Measurements from ENCODE around the gene FILIP1L. TPM values are rescaled to one million over a fixed set of nuclear protein-coding genes. Genes with fewer than 3 reads are reported as not detected.

FILIP1L gene
- total RNA-seq, 4 donors from 2014 or later: 4.4 to 17.7 (median 13.2) TPM

GRCh38 chr3:100048248-100048647, 66.1 kb downstream of the FILIP1L start:
- 87 to 94% methylated on average over 3 of the region's 3 CpGs for WGBS, 2 donors
- intact Hi-C loops (cut with DNase I): no loop called here
- DNase-seq: no peak
- Histone ChIP-seq H3K27ac (no peak overlapping the region), H3K9me3 (no peaks in the 10 kb centered on the region), H3K4me3 (replicated peaks in 1 of 3) (no peak overlapping the region), H3K27me3 (no peaks in the 10 kb centered on the region), H3K36me3 (no peaks in the 10 kb centered on the region), H3K4me1 (no peaks in the 10 kb centered on the region)
- no peak for TF ChIP-seq CTCF (IDR thresholded peaks at IDR 0.05)
- no peak for TF ChIP-seq POLR2A (IDR thresholded peaks at IDR 0.05)

GRCh38 chr3:100047455-100048141, 66.7 kb downstream of the FILIP1L start:
- 82 to 87% methylated on average over 6 of the region's 6 CpGs for WGBS, 2 donors
- Histone ChIP-seq H3K27me3 (no peaks in the 10 kb centered on the region), H3K36me3 (no peaks in the 10 kb centered on the region), H3K27ac (no peak overlapping the region), H3K9me3 (no peaks in the 10 kb centered on the region), H3K4me1 (peaks cover 0 to under 1% of the 10 kb centered on the region in 2 donors), H3K4me3 (replicated peaks in 1 of 3) (no peak overlapping the region)
- TF ChIP-seq POLR2A (IDR thresholded peaks at IDR 0.05): no peak
- TF ChIP-seq CTCF (IDR thresholded peaks at IDR 0.05): no peak
- no peak for DNase-seq
- intact Hi-C loops (cut with DNase I): no loop called here

- H3K27me3 ChIP-seq: no peaks in the 10 kb centered on the region
- TF ChIP-seq CTCF (IDR thresholded peaks at IDR 0.05): no peak
- TF ChIP-seq POLR2A (IDR thresholded peaks at IDR 0.05): no peak
- H3K4me1 ChIP-seq: peaks cover 5% of the 10 kb centered on the region in 2 donors
- H3K27ac ChIP-seq: no peak overlapping the region
- DNase-seq: no peak
- no peak overlapping the region for H3K4me3 ChIP-seq (replicated peaks in 1 of 3)
- 68 to 84% methylated on average over 2 of the region's 2 CpGs for WGBS, 2 donors
- no peaks in the 10 kb centered on the region for H3K36me3 ChIP-seq
- intact Hi-C loops (cut with DNase I): no loop called here
- H3K9me3 ChIP-seq: no peaks in the 10 kb centered on the region
Observed at GRCh38 chr3:100046986-100047385, 67.3 kb downstream of the FILIP1L start.

- no peaks in the 10 kb centered on the region for H3K36me3 ChIP-seq
- intact Hi-C loops (cut with DNase I): no loop called here
- no peaks in the 10 kb centered on the region for H3K9me3 ChIP-seq
- no peak overlapping the region for H3K27ac ChIP-seq
- no peak overlapping the region for H3K4me3 ChIP-seq (replicated peaks in 1 of 3)
- DNase-seq: peak in 1 of 2 donors; percentile 12
- no peak for TF ChIP-seq CTCF (IDR thresholded peaks at IDR 0.05)
- TF ChIP-seq POLR2A (IDR thresholded peaks at IDR 0.05): no peak
- peaks cover 18% of the 10 kb centered on the region in 2 donors for H3K4me1 ChIP-seq
- H3K27me3 ChIP-seq: no peaks in the 10 kb centered on the region
- WGBS, 2 donors: 73 to 76% methylated on average over 3 of the region's 3 CpGs
Observed at GRCh38 chr3:100045696-100046095, 68.6 kb downstream of the FILIP1L start.

GRCh38 chr3:100044369-100044768, 69.9 kb downstream of the FILIP1L start:
- Histone ChIP-seq H3K4me1 (peaks cover 23 to 25% of the 10 kb centered on the region in 2 donors), H3K9me3 (no peaks in the 10 kb centered on the region), H3K27ac (no peak overlapping the region), H3K36me3 (no peaks in the 10 kb centered on the region), H3K27me3 (no peaks in the 10 kb centered on the region), H3K4me3 (replicated peaks in 1 of 3) (no peak overlapping the region)
- intact Hi-C loops (cut with DNase I): no loop called here
- DNase-seq: no peak
- TF ChIP-seq CTCF (IDR thresholded peaks at IDR 0.05): no peak
- TF ChIP-seq POLR2A (IDR thresholded peaks at IDR 0.05): no peak

Measured in thyroid gland (tissue), 4 donors.